GM12874 (cell line): Measurements from ENCODE around the gene RAP1B.

ENCODE experiments used
- CTCF ChIP-seq: IDR thresholded peaks from 2 replicates; pipeline ENCODE4 v1.5.1; 2011; ENCODE audit warnings: low read depth, mild to moderate bottlenecking, control low read depth, low read length, moderate library complexity; ENCODE audit not compliant: insufficient read depth

RAP1B gene

GRCh38 chr12:68611806-68612160 lies 1.1 kb downstream of the RAP1B start:
- no peak for TF ChIP-seq CTCF

GRCh38 chr12:68612202-68612601 lies 1.5 kb downstream of the RAP1B start:
- no peak for TF ChIP-seq CTCF

GRCh38 chr12:68612697-68613096 lies 2.0 kb downstream of the RAP1B start:
- no peak for TF ChIP-seq CTCF

- TF ChIP-seq CTCF = no peak
Measured at GRCh38 chr12:68613209-68613904, 2.7 kb downstream of the RAP1B start.

- TF ChIP-seq CTCF = no peak
Measured at GRCh38 chr12:68614105-68614679, 3.5 kb downstream of the RAP1B start.

- TF ChIP-seq CTCF = no peak
Measured at GRCh38 chr12:68614769-68615168, 4.1 kb downstream of the RAP1B start.

- TF ChIP-seq CTCF = no peak
Measured at GRCh38 chr12:68617160-68617926, 6.6 kb downstream of the RAP1B start.
